AG04449 (cell line): Measurements from ENCODE around the gene EXOC6B.

Source experiments
- CTCF ChIA-PET: fragments of 350-600 bp; formaldehyde crosslinking; extraction: SDS; loops from one replicate; lab custom pipeline; 2021; ENCODE audit warnings: antibody characterized with exemption; lab: Yijun Ruan, JAX
- POLR2A ChIA-PET: fragments of 400-600, 350-600 bp; formaldehyde crosslinking; extraction: SDS; loops from one replicate; lab custom pipeline; 2020; ENCODE audit warnings: antibody characterized with exemption, inconsistent platforms; lab: Yijun Ruan, JAX
- DNase-seq: peaks from one replicate; pipeline ENCODE4 v3.0.0-alpha.2; 2010; ENCODE audit warnings: low read depth, low spot score
- H3K4me3 ChIP-seq: 2 replicates; pipeline ENCODE4 v1.5.1; 2011; ENCODE audit warnings: low read depth, mild to moderate bottlenecking, control low read depth, low read length
- CTCF ChIP-seq: IDR thresholded peaks from one replicate; pipeline ENCODE4 v1.5.1; 2011; ENCODE audit warnings: mild to moderate bottlenecking, moderate library complexity, low read length, control low read depth, inconsistent platforms; ENCODE audit not compliant: insufficient read depth; ENCODE audit errors: missing control alignments

Gene EXOC6B

GRCh38 chr2:72627083-72627482, 198.8 kb downstream of the EXOC6B start:
- ChIA-PET CTCF (interaction anchor here (1.3 kb wide), 1 partner anchor 21 kb away, joined by 4 read pairs; no protein-coding TSS in a partner anchor), POLR2A (no interaction called here)
- DNase-seq, result no peak
- H3K4me3 ChIP-seq, result no peak overlapping the region
- no peak for TF ChIP-seq CTCF

- ChIA-PET CTCF (no interaction called here), POLR2A (no interaction called here)
- DNase-seq, result no peak
- TF ChIP-seq CTCF, result no peak
- H3K4me3 ChIP-seq, result no peak overlapping the region
Observed at GRCh38 chr2:72625366-72625765, 200.5 kb downstream of the EXOC6B start.

- POLR2A ChIA-PET, result no interaction called here
- CTCF ChIA-PET, result interaction anchor here (0.9 to 1.0 kb wide), 3 partner anchors 10 to 17 kb away, joined by 3 read pairs; no protein-coding TSS in a partner anchor
- no peak overlapping the region for H3K4me3 ChIP-seq
- DNase-seq, result no peak
- no peak for TF ChIP-seq CTCF
Observed at GRCh38 chr2:72623481-72623880, 202.4 kb downstream of the EXOC6B start.

DNA sequence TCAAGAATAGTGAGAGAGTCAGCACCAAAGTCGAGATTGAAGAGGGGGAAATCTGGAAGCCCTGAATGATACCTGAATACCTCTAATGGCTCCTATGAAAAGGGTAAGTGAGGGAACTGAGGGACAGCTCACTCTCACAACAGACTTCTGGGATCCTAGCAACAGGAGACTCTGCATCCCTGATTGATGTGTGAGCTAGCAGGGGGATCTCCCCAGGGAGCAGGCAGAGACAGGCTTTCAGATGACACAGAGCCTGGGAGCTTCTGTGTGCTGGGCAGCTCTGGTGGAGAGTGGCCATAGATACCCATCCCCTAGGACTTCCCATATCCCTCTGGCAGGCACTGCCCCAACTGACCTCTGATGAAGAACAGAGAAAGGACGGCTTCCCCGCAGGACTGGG, 206.2 kb downstream of the EXOC6B start:
- ChIA-PET POLR2A (no interaction called here), CTCF (interaction anchor here (0.9 kb wide), 1 partner anchor 14 kb away, joined by 3 read pairs; no protein-coding TSS in a partner anchor)

DNA sequence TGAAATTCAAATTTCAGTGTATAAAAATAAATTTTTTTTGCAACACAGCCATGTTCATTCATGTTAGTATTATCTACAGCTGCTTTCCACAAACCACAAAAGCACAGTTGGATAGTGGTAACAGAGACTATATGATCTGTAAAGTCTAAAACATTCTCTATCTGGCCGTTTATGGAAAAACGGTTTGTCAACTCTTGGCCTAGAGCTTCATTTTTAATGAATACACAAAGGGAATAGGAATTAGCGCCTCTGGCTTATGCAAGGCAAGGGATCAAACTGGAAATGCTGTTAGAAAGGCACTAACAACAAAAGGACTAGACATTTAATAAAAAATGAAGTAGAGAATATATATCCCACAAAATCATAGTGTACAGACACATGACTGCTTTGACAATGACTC, 211.9 kb downstream of the EXOC6B start:
- no peak for DNase-seq
- CTCF ChIA-PET, result interaction anchor here (1.6 to 2.3 kb wide), 3 partner anchors 8 to 132 kb away, joined by 8 to 16 read pairs (median 8); no protein-coding TSS in a partner anchor
- TF ChIP-seq CTCF, result no peak
- POLR2A ChIA-PET, result no interaction called here
- no peak overlapping the region for H3K4me3 ChIP-seq

More for the DNA sequence above, 206.2 kb downstream of the EXOC6B start:
- DNase-seq, result no peak
- H3K4me3 ChIP-seq, result no peak overlapping the region
- TF ChIP-seq CTCF, result no peak

DNA sequence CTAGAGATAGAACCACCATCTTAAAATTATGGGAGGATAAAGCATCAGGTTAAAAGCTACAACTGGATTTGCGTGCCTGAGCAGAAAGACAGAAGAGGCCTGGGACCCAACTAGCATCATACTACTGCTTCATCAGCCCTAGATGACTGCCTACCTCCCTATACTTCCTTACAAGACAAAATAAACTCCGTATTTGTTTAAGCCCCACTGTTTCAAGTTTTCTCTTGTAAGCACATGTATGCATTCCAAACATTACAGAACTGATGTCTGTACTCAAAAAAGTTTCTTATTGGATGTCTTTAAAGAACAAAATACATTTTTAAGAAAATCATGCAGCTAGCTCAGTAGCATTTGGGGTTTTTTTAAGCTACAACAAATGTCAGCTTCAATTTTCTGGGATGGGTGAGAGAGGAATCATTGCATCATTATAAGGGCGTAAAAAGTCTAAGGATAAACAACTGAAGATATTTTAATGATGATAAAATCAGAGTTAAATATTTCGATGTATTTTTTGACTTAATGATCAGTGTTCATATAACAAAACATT, 213.1 kb downstream of the EXOC6B start:
- DNase-seq, result no peak
- POLR2A ChIA-PET, result no interaction called here
- no peak overlapping the region for H3K4me3 ChIP-seq
- CTCF ChIA-PET, result no interaction called here
- no peak for TF ChIP-seq CTCF
